ENCODE results near the gene RHOD.
A peak's percentile ranks its signal among the peaks of the same experiment; 100 is the strongest.

The RHOD gene

GRCh38 chr11:67031791-67032561 is 24.7 kb upstream of the RHOD start:
- no peak for TF ChIP-seq CTCF (IDR thresholded peaks at IDR 0.05; ENCODE audit: low read depth, low read length, missing control alignments)

GRCh38 chr11:67032830-67033551 is 23.7 kb upstream of the RHOD start:
- TF ChIP-seq CTCF (IDR thresholded peaks at IDR 0.05; ENCODE audit: low read depth, low read length, missing control alignments): no peak
- H3K4me3 ChIP-seq (replicated peaks; ENCODE audit: low read depth, low read length): no peak overlapping the region; the same call in 1 of the 2 replicates
- DNase-seq (ENCODE audit: extremely low read depth, low read depth): no peak

More at GRCh38 chr11:67031791-67032561, 24.7 kb upstream of the RHOD start:
- no peak for DNase-seq (ENCODE audit: extremely low read depth, low read depth)
- no peak overlapping the region for H3K4me3 ChIP-seq (replicated peaks; ENCODE audit: low read depth, low read length)

GRCh38 chr11:67033661-67034166 is 22.9 kb upstream of the RHOD start:
- peak; percentile 81 for DNase-seq (ENCODE audit: extremely low read depth, low read depth)
- TF ChIP-seq CTCF (IDR thresholded peaks at IDR 0.05; ENCODE audit: low read depth, low read length, missing control alignments): no peak
- H3K4me3 ChIP-seq (replicated peaks; ENCODE audit: low read depth, low read length): no peak overlapping the region; the same call in 1 of the 2 replicates

- H3K4me3 ChIP-seq (replicated peaks; ENCODE audit: low read depth, low read length): no peak overlapping the region
- TF ChIP-seq CTCF (IDR thresholded peaks at IDR 0.05; ENCODE audit: low read depth, low read length, missing control alignments): no peak
- DNase-seq (ENCODE audit: extremely low read depth, low read depth): no peak
These were observed 22.3 kb upstream of the RHOD start for GRCh38 chr11:67034350-67034749.

GRCh38 chr11:67040147-67040546 is 16.5 kb upstream of the RHOD start:
- no peak for DNase-seq (ENCODE audit: extremely low read depth, low read depth)
- no peak overlapping the region for H3K4me3 ChIP-seq (replicated peaks; ENCODE audit: low read depth, low read length)

GRCh38 chr11:67041602-67042001 is 15.0 kb upstream of the RHOD start:
- no peak for DNase-seq (ENCODE audit: extremely low read depth, low read depth)
- no peak overlapping the region for H3K4me3 ChIP-seq (replicated peaks; ENCODE audit: low read depth, low read length)
- no peak for TF ChIP-seq CTCF (IDR thresholded peaks at IDR 0.05; ENCODE audit: low read depth, low read length, missing control alignments)

More at GRCh38 chr11:67040147-67040546, 16.5 kb upstream of the RHOD start:
- TF ChIP-seq CTCF (IDR thresholded peaks at IDR 0.05; ENCODE audit: low read depth, low read length, missing control alignments): no peak

Measured in HFF-Myc (cell line).